ENCODE data around the gene PPP1R14C. TPM values are rescaled to one million over a fixed set of nuclear protein-coding genes. Genes with fewer than 3 reads are reported as not detected.
A peak's percentile ranks its signal among the peaks of the same experiment; 100 is the strongest.

Gene PPP1R14C
- total RNA-seq, 6 donors from 2014 or later = 12.0 to 34.5 (median 16.8) TPM

GRCh38 chr6:150124235-150124634 is 18.6 kb upstream of the PPP1R14C start:
- Histone ChIP-seq H3K4me1 (peaks cover 0 to 3% (median 0%) of the 10 kb centered on the region in 4 donors), H3K27ac (no peak overlapping the region), H3K27me3 (no peaks in the 10 kb centered on the region), H3K4me3 (no peak overlapping the region), H3K9me3 (no peaks in the 10 kb centered on the region), H3K36me3 (no peaks in the 10 kb centered on the region)
- 84 to 95% methylated on average over 3 of the region's 3 CpGs for WGBS, 2 donors
- no peak for DNase-seq
- no peak for ATAC-seq (ENCODE audit: low FRiP score in 2 of 2)
- TF ChIP-seq EP300 (IDR thresholded peaks at IDR 0.05) (no peak), POLR2AphosphoS5 (IDR thresholded peaks at IDR 0.05) (no peak), CTCF (IDR thresholded peaks at IDR 0.05) (no peak), POLR2A (IDR thresholded peaks at IDR 0.05) (no peak)

GRCh38 chr6:150126641-150127291 is 16.1 kb upstream of the PPP1R14C start:
- H3K27me3 ChIP-seq = no peaks in the 10 kb centered on the region
- WGBS, 2 donors = 80 to 85% methylated on average over 13 of the region's 13 CpGs
- H3K27ac ChIP-seq = no peak overlapping the region
- H3K36me3 ChIP-seq = no peaks in the 10 kb centered on the region
- TF ChIP-seq CTCF (IDR thresholded peaks at IDR 0.05) (no peak), EP300 (IDR thresholded peaks at IDR 0.05) (no peak), POLR2AphosphoS5 (IDR thresholded peaks at IDR 0.05) (no peak), POLR2A (IDR thresholded peaks at IDR 0.05) (no peak)
- no peaks in the 10 kb centered on the region for H3K9me3 ChIP-seq
- no peaks in the 10 kb centered on the region for H3K4me1 ChIP-seq
- ATAC-seq (ENCODE audit: low FRiP score in 2 of 2) = no peak
- no peak overlapping the region for H3K4me3 ChIP-seq
- DNase-seq = no peak

GRCh38 chr6:150128425-150128824 is 14.4 kb upstream of the PPP1R14C start:
- Histone ChIP-seq H3K27ac (no peak overlapping the region), H3K4me1 (no peaks in the 10 kb centered on the region), H3K36me3 (no peaks in the 10 kb centered on the region), H3K9me3 (no peaks in the 10 kb centered on the region), H3K27me3 (no peaks in the 10 kb centered on the region), H3K4me3 (no peak overlapping the region)
- TF ChIP-seq CTCF (IDR thresholded peaks at IDR 0.05) = no peak
- peak in 1 of 2 donors; percentile 41 for TF ChIP-seq POLR2AphosphoS5 (IDR thresholded peaks at IDR 0.05)
- TF ChIP-seq EP300 (IDR thresholded peaks at IDR 0.05) = no peak
- TF ChIP-seq POLR2A (IDR thresholded peaks at IDR 0.05) = no peak
- ATAC-seq (ENCODE audit: low FRiP score in 2 of 2) (no peak), DNase-seq (peak in 1 of 2 donors; percentile 62)
- 61 to 64% methylated on average over 8 of the region's 8 CpGs for whole genome bisulfite sequencing, 2 donors

GRCh38 chr6:150129616-150130505 is 13.0 kb upstream of the PPP1R14C start:
- Histone ChIP-seq H3K27ac (no peak overlapping the region), H3K36me3 (no peaks in the 10 kb centered on the region), H3K27me3 (no peaks in the 10 kb centered on the region), H3K9me3 (no peaks in the 10 kb centered on the region), H3K4me3 (no peak overlapping the region), H3K4me1 (peaks cover 0 to 7% (median 0%) of the 10 kb centered on the region in 4 donors)
- ATAC-seq (ENCODE audit: low FRiP score in 2 of 2) = no peak
- DNase-seq = no peak
- 60 to 67% methylated on average over 9 of the region's 9 CpGs for WGBS, 2 donors
- TF ChIP-seq EP300 (IDR thresholded peaks at IDR 0.05) (no peak), CTCF (IDR thresholded peaks at IDR 0.05) (no peak), POLR2AphosphoS5 (IDR thresholded peaks at IDR 0.05) (no peak), POLR2A (IDR thresholded peaks at IDR 0.05) (no peak)
